HG03159 (cell line): ENCODE measurements around the gene MAN2B1.
"Not testable (repeated sequence)": the region's sequence is repeated elsewhere in the genome, so short reads cannot be mapped to it uniquely, and the experiment has no call there.

Experiments used
- ATAC-seq: cut with Tn5 transposase; IDR thresholded peaks from one replicate; pipeline ENCODE4 v1.9.1; 2021; ENCODE audit warnings: mild to moderate bottlenecking, moderate library complexity; ENCODE audit not compliant: unreplicated experiment

MAN2B1 gene

GRCh38 chr19:12623361-12624031 is 43.0 kb downstream of the MAN2B1 start:
- ATAC-seq = no peak

- ATAC-seq = not testable (repeated sequence)
Measured at GRCh38 chr19:12621253-12622024, 45.1 kb downstream of the MAN2B1 start.

- no peak for ATAC-seq
Measured at GRCh38 chr19:12617646-12618045, 48.9 kb downstream of the MAN2B1 start.

GRCh38 chr19:12611361-12611699 is 55.2 kb downstream of the MAN2B1 start:
- no peak for ATAC-seq

- peak; percentile 67 for ATAC-seq
Measured at GRCh38 chr19:12610540-12611360, 55.8 kb downstream of the MAN2B1 start, which contains the start of the genes ZNF490 and ZNF791. ZNF490 (minus strand) TSS chr19:12610813; CDS start chr19:12610680, 133 bp downstream. ZNF791 (plus strand) TSS chr19:12610920; CDS start chr19:12611080, 160 bp downstream.

- ATAC-seq = no peak
Measured at GRCh38 chr19:12607631-12608030, 58.9 kb downstream of the MAN2B1 start.

GRCh38 chr19:12606796-12607195 is 59.7 kb downstream of the MAN2B1 start:
- ATAC-seq = no peak

GRCh38 chr19:12603714-12604113 is 62.8 kb downstream of the MAN2B1 start:
- no peak for ATAC-seq

- ATAC-seq = no peak
Measured at GRCh38 chr19:12597594-12597993, 68.9 kb downstream of the MAN2B1 start.

- no peak for ATAC-seq
Measured at GRCh38 chr19:12596927-12597548, 69.5 kb downstream of the MAN2B1 start.
